Skin epidermis (tissue), 12 donors: ENCODE data around the gene SFRP2.

Experiments used
- H3K27ac ChIP-seq, 21 experiments: fragments of 200-600 bp; sonication (generic) in 11 of 21; one replicate each; pipeline ENCODE4 v1.5.0; 2020; ENCODE audit warnings: mild to moderate bottlenecking in 3 of 21, inconsistent platforms in 2 of 21, moderate library complexity in 2 of 21
- H3K4me3 ChIP-seq, 7 experiments: fragments of 200-600 bp; sonication (generic) in 2 of 7; one replicate each; pipeline ENCODE4 v1.5.0; 2020; ENCODE audit warnings: inconsistent platforms in 2 of 7, mild to moderate bottlenecking in 2 of 7, moderate library complexity in 1 of 7

SFRP2 gene

GRCh38 chr4:153788413-153789276 lies at the start of gene SFRP2:
Gene SFRP2, minus strand, starts transcription at chr4:153789083. Its CDS starts 248 bp downstream, at chr4:153788835.
- Histone ChIP-seq H3K27ac (peak within 1 kb of the TSS in 19 of 21 experiments; percentile 13 to 80 (median 64)), H3K4me3 (peak within 1 kb of the TSS; percentile 23 to 38 (median 31))

GRCh38 chr4:153838564-153838963 lies 49.7 kb upstream of the SFRP2 start:
- H3K27ac ChIP-seq: no peak overlapping the region
- no peak overlapping the region for H3K4me3 ChIP-seq

- Histone ChIP-seq H3K4me3 (no peak overlapping the region), H3K27ac (no peak overlapping the region)
Measured at GRCh38 chr4:153834901-153835300, 46.0 kb upstream of the SFRP2 start.

- Histone ChIP-seq H3K27ac (no peak overlapping the region), H3K4me3 (no peak overlapping the region)
Measured at GRCh38 chr4:153832720-153833287, 43.9 kb upstream of the SFRP2 start.

GRCh38 chr4:153832054-153832453 lies 43.2 kb upstream of the SFRP2 start:
- no peak overlapping the region for H3K27ac ChIP-seq
- H3K4me3 ChIP-seq: no peak overlapping the region

DNA sequence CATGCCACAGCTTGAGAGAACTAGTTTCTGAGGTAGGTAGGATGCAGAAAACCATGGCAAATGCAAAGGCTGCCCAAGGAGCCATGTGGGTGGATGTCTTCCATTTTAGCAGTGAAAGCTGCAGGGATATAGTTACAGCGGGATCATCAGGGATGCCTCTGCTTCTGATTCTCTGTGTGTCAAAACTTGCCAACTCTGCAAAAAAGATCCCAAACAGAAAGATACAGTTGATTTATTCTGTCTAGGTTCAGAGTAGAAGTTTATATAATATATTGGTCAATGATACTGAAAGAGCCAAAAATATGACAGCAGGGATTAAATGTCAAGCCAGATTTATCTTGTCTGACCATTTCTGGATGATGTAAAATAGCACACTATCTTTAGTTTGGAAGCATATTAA lies 42.4 kb upstream of the SFRP2 start:
- no peak overlapping the region for H3K4me3 ChIP-seq
- H3K27ac ChIP-seq: no peak overlapping the region

DNA sequence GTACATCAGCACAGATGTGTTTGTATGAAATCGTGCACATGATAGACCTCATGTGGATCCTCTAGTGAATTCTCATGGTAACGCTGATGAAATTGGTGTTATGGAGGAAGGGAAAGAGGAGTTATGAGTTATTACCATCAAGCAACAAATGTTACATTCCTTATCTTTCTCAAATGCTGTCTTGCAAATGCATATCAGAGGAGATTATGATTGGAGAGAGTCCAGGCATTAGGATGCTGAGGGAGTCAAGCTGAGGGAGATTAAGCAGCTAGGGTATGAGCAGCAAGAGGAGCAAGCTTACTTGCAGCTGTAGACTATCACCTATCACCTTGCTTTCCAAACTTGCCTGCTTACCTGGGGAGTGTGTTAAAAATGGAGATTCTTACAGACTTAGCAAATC lies 36.8 kb upstream of the SFRP2 start:
- no peak overlapping the region for H3K4me3 ChIP-seq
- no peak overlapping the region for H3K27ac ChIP-seq

- no peak overlapping the region for H3K27ac ChIP-seq
Measured at GRCh38 chr4:153825126-153825525, 36.2 kb upstream of the SFRP2 start.

DNA sequence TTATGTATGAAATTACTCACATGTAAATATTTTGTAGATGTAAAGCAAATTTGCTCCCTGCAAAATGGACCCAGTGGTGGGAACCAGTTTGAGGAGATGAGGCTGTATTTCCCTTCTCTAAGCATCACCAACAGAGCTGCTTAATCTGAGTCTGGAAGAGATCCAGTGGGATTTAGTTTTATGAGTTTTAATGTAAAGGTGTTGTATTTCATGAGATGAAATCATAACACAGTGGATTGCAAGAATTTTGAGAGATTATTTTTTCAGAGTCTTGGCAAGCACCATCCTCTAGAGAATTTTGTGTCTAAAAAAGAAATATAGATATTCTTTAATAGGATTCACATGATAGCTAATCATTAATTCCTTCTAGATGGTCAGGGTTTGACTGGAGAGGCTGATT lies 35.6 kb upstream of the SFRP2 start:
- Histone ChIP-seq H3K27ac (no peak overlapping the region), H3K4me3 (no peak overlapping the region)

More at GRCh38 chr4:153825126-153825525, 36.2 kb upstream of the SFRP2 start:
- no peak overlapping the region for H3K4me3 ChIP-seq

- Histone ChIP-seq H3K4me3 (no peak overlapping the region), H3K27ac (no peak overlapping the region)
Measured at GRCh38 chr4:153823483-153823882, 34.6 kb upstream of the SFRP2 start.

DNA sequence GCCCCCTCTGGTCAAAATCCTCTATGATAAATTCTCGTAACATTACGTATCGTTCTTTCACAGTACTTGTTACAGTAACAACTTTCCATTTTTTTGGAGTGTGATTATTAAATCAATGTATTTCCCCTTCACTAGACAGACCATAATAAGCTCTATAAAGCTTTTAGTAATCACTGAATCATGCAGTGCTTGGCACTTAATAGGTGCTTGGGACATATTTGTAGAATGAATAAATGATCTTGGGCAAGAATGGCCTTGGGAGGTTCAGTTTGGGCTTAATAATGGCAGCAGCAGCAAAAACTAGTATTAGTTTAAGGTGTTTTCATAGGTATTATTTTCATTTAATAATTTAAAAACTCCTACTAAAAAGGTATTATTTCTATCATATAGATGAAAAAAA lies 33.4 kb upstream of the SFRP2 start:
- H3K27ac ChIP-seq: no peak overlapping the region

DNA sequence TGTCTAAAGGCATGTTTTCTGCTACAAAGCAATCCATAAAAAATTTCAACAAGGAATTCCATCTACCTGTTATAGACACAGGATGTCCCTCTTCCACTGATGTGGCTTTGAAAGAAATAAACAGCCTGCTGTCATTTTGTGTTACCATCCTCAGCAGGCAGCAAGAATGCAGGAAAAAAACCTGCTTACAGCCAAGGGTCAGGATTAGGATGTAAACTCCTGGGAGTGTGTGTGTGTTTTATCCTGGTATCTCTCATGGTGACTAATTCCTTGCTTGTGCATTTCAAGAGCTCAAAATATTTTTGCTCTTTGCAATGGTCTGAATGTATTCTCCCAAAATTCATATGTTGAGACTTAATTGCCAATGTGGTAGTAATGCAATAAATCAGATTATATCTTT lies 28.6 kb upstream of the SFRP2 start:
- H3K4me3 ChIP-seq: no peak overlapping the region

More for the DNA sequence above, 33.4 kb upstream of the SFRP2 start:
- no peak overlapping the region for H3K4me3 ChIP-seq

GRCh38 chr4:153816542-153816941 lies 27.7 kb upstream of the SFRP2 start:
- H3K27ac ChIP-seq: no peak overlapping the region
- no peak overlapping the region for H3K4me3 ChIP-seq

More for the DNA sequence above, 28.6 kb upstream of the SFRP2 start:
- H3K27ac ChIP-seq: no peak overlapping the region

DNA sequence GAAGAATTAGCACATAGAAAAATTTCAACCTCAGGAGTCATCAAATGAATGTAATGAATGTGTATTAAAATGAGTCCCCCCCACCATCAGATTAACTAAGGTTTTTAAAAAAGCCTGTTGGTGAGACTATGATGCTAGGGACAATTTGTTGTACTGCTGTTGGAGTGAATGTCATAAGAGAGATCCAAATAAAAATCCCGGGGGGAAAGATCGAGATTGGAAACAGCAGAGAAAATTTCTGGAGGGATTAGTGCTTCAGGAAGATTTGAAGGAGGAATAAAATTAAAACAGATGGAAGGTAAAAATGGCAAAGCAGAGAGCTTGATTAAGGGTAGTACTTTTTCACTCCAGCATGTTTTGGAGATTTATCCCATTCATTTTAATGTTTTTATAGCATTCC lies 25.9 kb upstream of the SFRP2 start:
- H3K4me3 ChIP-seq: no peak overlapping the region

GRCh38 chr4:153809916-153810810 lies 21.3 kb upstream of the SFRP2 start:
- no peak overlapping the region for H3K4me3 ChIP-seq
- no peak overlapping the region for H3K27ac ChIP-seq

More for the DNA sequence above, 25.9 kb upstream of the SFRP2 start:
- H3K27ac ChIP-seq: no peak overlapping the region

GRCh38 chr4:153809307-153809706 lies 20.4 kb upstream of the SFRP2 start:
- no peak overlapping the region for H3K4me3 ChIP-seq
- no peak overlapping the region for H3K27ac ChIP-seq

GRCh38 chr4:153808175-153808574 lies 19.3 kb upstream of the SFRP2 start:
- H3K27ac ChIP-seq: no peak overlapping the region
- no peak overlapping the region for H3K4me3 ChIP-seq

- Histone ChIP-seq H3K27ac (no peak overlapping the region), H3K4me3 (no peak overlapping the region)
Measured at GRCh38 chr4:153806073-153806472, 17.2 kb upstream of the SFRP2 start.

GRCh38 chr4:153804722-153805121 lies 15.8 kb upstream of the SFRP2 start:
- Histone ChIP-seq H3K27ac (no peak overlapping the region), H3K4me3 (no peak overlapping the region)

GRCh38 chr4:153799694-153800074 lies 10.8 kb upstream of the SFRP2 start:
- H3K4me3 ChIP-seq: no peak overlapping the region
- peak overlapping the region in 1 of 21 experiments; percentile 4 for H3K27ac ChIP-seq
